Neural cell (in vitro differentiated cells): ENCODE results near the gene DCUN1D2.

Experiments used
- EP300 ChIP-seq: fragments of 450-650 bp; conservative IDR thresholded peaks from 2 replicates; pipeline ENCODE4 v1.6.1; 2014; ENCODE audit warnings: antibody characterized with exemption, mild to moderate bottlenecking, moderate library complexity; ENCODE audit not compliant: poor library complexity, severe bottlenecking
- EZH2 ChIP-seq: fragments of 200-600, 300-800 bp; shearing (Covaris generic), sonication (generic); IDR thresholded peaks from 2 replicates; pipeline ENCODE4 v1.6.1; 2014; ENCODE audit warnings: antibody characterized with exemption, low read length, borderline replicate concordance, mild to moderate bottlenecking; ENCODE audit not compliant: insufficient read depth, poor library complexity, severe bottlenecking
- MXI1 ChIP-seq: fragments of 450-650 bp; conservative IDR thresholded peaks from 2 replicates; pipeline ENCODE4 v1.6.1; 2014; ENCODE audit warnings: antibody characterized with exemption, mild to moderate bottlenecking; ENCODE audit not compliant: poor library complexity, severe bottlenecking
- POLR2AphosphoS5 ChIP-seq: IDR thresholded peaks from 2 replicates; pipeline ENCODE4 v1.6.1; 2012
- RAD21 ChIP-seq: fragments of 450-650 bp; conservative IDR thresholded peaks from 2 replicates; pipeline ENCODE4 v1.6.1; 2014; ENCODE audit warnings: antibody characterized with exemption, mild to moderate bottlenecking, moderate library complexity
- TAF1 ChIP-seq: IDR thresholded peaks from 2 replicates; pipeline ENCODE4 v1.6.1; 2012; ENCODE audit warnings: low read depth
- TF ChIP-seq, protein P1 (sequence below): fragments of 450-650 bp; IDR thresholded peaks from 2 replicates; pipeline ENCODE4 v1.5.1; 2014; ENCODE audit warnings: antibody characterized with exemption, mild to moderate bottlenecking, moderate library complexity; ENCODE audit not compliant: poor library complexity, severe bottlenecking
- TF ChIP-seq, protein P2 (sequence below): IDR thresholded peaks from 2 replicates; pipeline ENCODE4 v1.6.1; 2012; ENCODE audit warnings: borderline replicate concordance

DNA sequence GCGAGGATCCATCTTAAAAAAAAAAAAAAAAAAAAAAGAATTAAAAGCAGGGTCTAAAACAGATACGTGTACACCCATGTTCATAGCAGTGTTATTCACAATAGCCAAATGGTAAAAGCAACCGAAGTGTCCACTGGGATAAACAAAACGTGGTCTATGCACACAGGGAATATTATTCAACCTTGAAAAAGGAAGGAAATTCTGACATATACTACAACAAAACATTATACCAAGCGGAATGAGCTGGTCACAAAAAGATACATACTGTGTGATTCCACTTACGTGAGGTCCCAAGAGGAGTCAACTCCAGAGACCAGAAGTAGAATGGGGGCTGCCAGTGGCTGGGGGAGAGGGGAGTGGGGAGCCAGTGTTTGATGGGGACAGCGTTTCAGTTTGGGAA is 22.5 kb downstream of the DCUN1D2 start:
- TF ChIP-seq, protein P1, sequence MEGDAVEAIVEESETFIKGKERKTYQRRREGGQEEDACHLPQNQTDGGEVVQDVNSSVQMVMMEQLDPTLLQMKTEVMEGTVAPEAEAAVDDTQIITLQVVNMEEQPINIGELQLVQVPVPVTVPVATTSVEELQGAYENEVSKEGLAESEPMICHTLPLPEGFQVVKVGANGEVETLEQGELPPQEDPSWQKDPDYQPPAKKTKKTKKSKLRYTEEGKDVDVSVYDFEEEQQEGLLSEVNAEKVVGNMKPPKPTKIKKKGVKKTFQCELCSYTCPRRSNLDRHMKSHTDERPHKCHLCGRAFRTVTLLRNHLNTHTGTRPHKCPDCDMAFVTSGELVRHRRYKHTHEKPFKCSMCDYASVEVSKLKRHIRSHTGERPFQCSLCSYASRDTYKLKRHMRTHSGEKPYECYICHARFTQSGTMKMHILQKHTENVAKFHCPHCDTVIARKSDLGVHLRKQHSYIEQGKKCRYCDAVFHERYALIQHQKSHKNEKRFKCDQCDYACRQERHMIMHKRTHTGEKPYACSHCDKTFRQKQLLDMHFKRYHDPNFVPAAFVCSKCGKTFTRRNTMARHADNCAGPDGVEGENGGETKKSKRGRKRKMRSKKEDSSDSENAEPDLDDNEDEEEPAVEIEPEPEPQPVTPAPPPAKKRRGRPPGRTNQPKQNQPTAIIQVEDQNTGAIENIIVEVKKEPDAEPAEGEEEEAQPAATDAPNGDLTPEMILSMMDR, result no peak
- TF ChIP-seq POLR2AphosphoS5, result no peak
- TF ChIP-seq EP300, result no peak
- no peak for TF ChIP-seq TAF1
- TF ChIP-seq, protein P2, sequence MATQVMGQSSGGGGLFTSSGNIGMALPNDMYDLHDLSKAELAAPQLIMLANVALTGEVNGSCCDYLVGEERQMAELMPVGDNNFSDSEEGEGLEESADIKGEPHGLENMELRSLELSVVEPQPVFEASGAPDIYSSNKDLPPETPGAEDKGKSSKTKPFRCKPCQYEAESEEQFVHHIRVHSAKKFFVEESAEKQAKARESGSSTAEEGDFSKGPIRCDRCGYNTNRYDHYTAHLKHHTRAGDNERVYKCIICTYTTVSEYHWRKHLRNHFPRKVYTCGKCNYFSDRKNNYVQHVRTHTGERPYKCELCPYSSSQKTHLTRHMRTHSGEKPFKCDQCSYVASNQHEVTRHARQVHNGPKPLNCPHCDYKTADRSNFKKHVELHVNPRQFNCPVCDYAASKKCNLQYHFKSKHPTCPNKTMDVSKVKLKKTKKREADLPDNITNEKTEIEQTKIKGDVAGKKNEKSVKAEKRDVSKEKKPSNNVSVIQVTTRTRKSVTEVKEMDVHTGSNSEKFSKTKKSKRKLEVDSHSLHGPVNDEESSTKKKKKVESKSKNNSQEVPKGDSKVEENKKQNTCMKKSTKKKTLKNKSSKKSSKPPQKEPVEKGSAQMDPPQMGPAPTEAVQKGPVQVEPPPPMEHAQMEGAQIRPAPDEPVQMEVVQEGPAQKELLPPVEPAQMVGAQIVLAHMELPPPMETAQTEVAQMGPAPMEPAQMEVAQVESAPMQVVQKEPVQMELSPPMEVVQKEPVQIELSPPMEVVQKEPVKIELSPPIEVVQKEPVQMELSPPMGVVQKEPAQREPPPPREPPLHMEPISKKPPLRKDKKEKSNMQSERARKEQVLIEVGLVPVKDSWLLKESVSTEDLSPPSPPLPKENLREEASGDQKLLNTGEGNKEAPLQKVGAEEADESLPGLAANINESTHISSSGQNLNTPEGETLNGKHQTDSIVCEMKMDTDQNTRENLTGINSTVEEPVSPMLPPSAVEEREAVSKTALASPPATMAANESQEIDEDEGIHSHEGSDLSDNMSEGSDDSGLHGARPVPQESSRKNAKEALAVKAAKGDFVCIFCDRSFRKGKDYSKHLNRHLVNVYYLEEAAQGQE, result no peak
- no peak for TF ChIP-seq EZH2
- TF ChIP-seq RAD21, result no peak
- TF ChIP-seq MXI1, result no peak
